NCI-H146 treated with DMSO at 0.1 percent for 48 hours (cell line): ENCODE data around the gene F7.
"Not testable (repeated sequence)": the region's sequence is repeated elsewhere in the genome, so short reads cannot be mapped to it uniquely, and the experiment has no call there.

Source experiments
- DNase-seq: peaks from one replicate; lab custom pipeline; 2025; ENCODE audit not compliant: unreplicated experiment; lab: John Stamatoyannopoulos, UW

Gene F7

GRCh38 chr13:113150550-113151365 is 45.2 kb downstream of the F7 start:
- no peak for DNase-seq

GRCh38 chr13:113151745-113152690 is 46.4 kb downstream of the F7 start:
- DNase-seq, result no peak

- peak; percentile 13 for DNase-seq
These were observed 47.0 kb downstream of the F7 start for GRCh38 chr13:113152691-113152983.

- no peak for DNase-seq
These were observed 47.6 kb downstream of the F7 start for GRCh38 chr13:113152984-113153809.

GRCh38 chr13:113153810-113154748 is 48.5 kb downstream of the F7 start:
- peak; percentile 46 for DNase-seq

- DNase-seq, result no peak
These were observed 49.6 kb downstream of the F7 start for GRCh38 chr13:113155201-113155600.

- no peak for DNase-seq
These were observed 50.5 kb downstream of the F7 start for GRCh38 chr13:113155982-113156655.

GRCh38 chr13:113157206-113157928 is 51.8 kb downstream of the F7 start:
- DNase-seq, result no peak

GRCh38 chr13:113157929-113158747 is 52.5 kb downstream of the F7 start, which contains the start of gene PROZ:
TSS of gene PROZ (plus strand) at chr13:113158648. CDS start at chr13:113158661, 13 bp downstream.
- no peak for DNase-seq

- no peak for DNase-seq
These were observed 53.4 kb downstream of the F7 start for GRCh38 chr13:113158946-113159345.

GRCh38 chr13:113159701-113160100 is 54.1 kb downstream of the F7 start:
- no peak for DNase-seq

GRCh38 chr13:113160983-113161382 is 55.4 kb downstream of the F7 start:
- no peak for DNase-seq

- DNase-seq, result no peak
These were observed 55.8 kb downstream of the F7 start for GRCh38 chr13:113161433-113161832.

GRCh38 chr13:113161975-113162374 is 56.4 kb downstream of the F7 start:
- not testable (repeated sequence) for DNase-seq

- DNase-seq, result no peak
These were observed 57.4 kb downstream of the F7 start for GRCh38 chr13:113162783-113163685.

GRCh38 chr13:113164492-113164891 is 58.9 kb downstream of the F7 start:
- DNase-seq, result no peak

GRCh38 chr13:113166266-113166665 is 60.7 kb downstream of the F7 start:
- DNase-seq, result no peak
